Frontal cortex (tissue), 4 donors: Measurements from ENCODE around the gene C1orf167. TPM values are rescaled to one million over a fixed set of nuclear protein-coding genes. Genes with fewer than 3 reads are reported as not detected.

Experiments used
- DNase-seq, 2 donors: peaks; one replicate each; pipeline ENCODE4 v3.0.0; 2012; ENCODE audit warnings: low spot score in 2 of 2
- FAIRE-seq: peaks from 2 replicates; lab custom pipeline; 2012; peaks lifted over from hg19 to GRCh38; lab: Jason Lieb, UNC
- total RNA-seq: library from RNA; depleted of rRNA; stranded (reverse); fragments of >200 nt; gene quantifications from one replicate; pipeline ENCODE4 v1.2.3, GENCODE V29; 2014
- donor health status: control.
- donor health status: control.
- donor health status: control.

C1orf167 gene
- total RNA-seq, 1 donor from 2014 or later = not detected

DNA sequence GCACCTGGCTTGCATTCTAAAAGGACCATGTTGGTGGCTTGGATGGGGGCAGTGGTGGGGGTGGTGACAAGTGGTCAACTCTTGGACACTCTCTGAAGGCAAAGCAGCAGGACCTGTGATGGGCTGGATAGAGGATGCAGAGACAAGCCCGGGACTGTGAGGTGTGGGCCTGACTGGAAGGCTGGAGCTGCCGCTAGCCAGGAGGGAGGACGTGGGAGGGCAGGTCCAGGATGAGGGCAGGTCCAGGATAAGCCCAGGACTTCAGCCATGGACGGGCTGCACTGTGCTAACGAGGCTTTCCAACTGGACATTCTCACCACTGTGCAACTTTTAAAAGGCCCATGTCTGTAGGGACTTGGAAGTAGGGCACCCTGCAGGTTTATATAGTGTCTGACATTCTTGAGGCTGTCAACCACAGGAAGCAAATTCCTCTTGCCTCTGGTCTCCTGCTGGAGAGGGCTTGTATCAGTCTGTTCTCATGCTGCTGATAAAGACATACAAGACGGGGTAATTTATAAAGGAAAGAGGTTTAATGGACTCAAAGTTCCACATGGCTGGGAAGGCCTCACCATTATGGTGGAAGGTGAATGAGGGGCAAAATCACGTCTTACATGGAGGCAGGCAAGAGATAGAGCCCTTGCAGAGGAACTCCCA lies 8.3 kb upstream of the C1orf167 start:
- no peak for DNase-seq
- no peak for FAIRE-seq

DNA sequence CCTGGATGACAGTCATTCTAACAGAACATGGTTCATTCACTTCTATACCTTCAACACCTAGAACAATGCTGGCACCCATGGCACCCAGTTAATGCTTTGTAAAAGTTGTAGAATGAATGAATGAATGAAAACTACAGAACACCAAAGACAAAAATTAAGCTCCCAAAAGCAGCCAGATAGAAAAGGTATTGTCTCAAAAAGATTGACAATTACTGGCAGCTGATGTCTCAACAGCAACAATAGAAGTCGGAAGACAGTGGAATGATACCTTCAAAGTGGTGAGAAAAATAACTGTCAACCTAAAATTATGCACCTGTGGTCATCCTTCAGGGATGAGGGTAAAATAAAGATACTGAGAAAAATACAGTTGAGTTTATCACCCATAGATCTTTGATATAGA lies 4.9 kb upstream of the C1orf167 start:
- no peak for DNase-seq
- no peak for FAIRE-seq

GRCh38 chr1:11759791-11760190 lies 2.2 kb upstream of the C1orf167 start:
- no peak for FAIRE-seq

GRCh38 chr1:11761285-11761684 lies 708 bp upstream of the C1orf167 start:
- FAIRE-seq (no peak), DNase-seq (no peak)

More at GRCh38 chr1:11759791-11760190, 2.2 kb upstream of the C1orf167 start:
- no peak for DNase-seq

GRCh38 chr1:11764115-11764514 lies 2.1 kb downstream of the C1orf167 start:
- DNase-seq (no peak), FAIRE-seq (no peak)

DNA sequence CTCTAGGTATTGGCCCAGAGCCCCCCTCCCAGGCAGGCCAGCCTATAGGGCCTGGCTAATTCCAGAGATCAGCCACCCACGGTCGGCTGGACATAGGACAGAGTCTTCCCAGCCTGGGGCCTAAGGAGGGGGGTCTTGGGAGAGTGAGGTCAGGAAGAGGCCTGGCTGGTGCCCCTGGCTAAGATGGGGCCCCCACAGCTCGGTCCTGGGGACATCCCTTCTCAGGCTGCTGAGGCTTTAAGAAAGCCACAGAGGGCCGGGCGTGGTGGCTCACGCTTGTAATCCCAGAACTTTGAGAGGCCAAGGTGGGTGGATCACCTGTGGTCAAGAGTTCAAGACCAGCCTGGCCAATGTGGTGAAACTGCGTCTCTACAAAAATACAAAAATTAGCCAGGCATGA lies 2.5 kb downstream of the C1orf167 start:
- FAIRE-seq (no peak), DNase-seq (no peak)

DNA sequence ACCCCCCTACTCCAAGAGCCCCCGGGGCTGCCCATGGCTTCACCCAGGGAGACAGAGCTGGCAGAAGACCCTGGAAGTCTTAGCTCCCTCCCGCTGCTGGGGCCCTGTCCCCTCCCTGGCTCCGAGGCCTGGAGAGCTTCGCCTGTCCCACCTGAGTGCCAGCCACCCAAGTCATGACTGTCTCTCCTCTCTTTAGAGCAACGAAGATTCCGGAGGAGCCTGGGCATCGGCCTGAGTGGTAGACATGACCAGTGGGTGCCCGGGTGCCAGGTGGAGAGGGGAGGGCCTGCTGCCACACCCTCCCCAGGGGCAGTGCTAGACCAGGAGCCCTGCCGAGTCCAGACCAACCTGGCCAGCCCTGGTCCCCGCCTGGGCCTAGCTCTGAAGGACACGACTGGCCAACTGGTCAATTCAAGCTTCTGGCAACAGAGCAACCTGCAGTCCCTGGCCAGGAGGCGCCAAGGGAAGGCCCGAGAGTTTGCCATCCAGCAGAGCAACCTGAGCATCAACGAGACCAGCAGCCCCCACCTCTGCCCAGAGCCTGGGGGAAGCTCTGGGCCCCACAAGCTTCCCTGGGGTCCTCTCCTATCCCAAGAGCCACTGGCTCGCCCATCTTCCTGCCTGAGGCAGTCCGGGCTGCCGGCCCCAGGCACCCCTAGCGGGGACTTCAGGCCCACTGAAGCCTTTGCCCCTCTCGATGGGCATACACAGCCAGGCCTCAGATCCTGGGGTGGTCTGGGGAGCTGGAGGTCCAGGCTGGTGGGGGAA lies 3.9 kb downstream of the C1orf167 start:
- FAIRE-seq (no peak), DNase-seq (no peak)

DNA sequence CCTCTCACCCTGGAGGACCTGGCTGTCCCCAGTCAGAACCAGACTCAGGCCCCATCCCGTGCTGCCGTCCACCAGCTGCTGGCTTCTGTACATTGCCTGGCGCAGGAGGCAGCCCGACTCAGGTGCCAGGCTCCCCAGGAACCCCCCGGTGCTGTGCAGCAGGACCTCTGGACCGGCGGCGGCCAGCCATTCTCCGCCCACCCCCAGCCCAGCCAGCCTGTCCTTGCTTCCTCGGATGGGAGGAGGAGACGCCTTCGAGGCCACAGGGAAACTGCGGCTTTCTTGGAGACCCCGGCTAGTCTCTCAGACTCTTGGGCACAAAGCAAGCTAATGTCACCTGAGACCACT lies 4.4 kb downstream of the C1orf167 start:
- DNase-seq = no peak
- FAIRE-seq = no peak

- DNase-seq (no peak), FAIRE-seq (no peak)
Observed at GRCh38 chr1:11767922-11768704, 6.1 kb downstream of the C1orf167 start.

DNA sequence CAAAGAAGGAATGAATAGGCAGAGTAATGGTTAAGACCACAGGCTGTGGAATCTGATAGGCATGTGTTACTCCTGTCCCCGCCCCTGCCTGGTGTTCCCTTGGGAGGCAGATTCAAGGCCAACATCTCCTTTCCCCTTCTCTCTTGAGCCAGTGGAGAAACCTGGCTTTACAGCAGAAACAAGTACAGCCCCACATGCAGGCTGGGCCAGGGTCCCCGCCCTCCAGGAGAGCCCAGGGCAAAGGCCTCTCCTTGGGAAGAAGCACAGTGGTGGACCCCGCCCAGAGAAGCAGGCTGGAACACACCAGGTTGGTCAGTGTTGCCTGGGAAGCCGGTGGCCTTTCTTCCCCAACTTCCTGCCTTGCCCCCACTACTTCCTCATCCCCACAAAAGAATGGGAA lies 6.8 kb downstream of the C1orf167 start:
- no peak for FAIRE-seq
- DNase-seq = no peak

- FAIRE-seq (no peak), DNase-seq (no peak)
Observed at GRCh38 chr1:11769274-11769673, 7.3 kb downstream of the C1orf167 start.

GRCh38 chr1:11770011-11770410 lies 8.0 kb downstream of the C1orf167 start:
- DNase-seq (no peak), FAIRE-seq (no peak)

DNA sequence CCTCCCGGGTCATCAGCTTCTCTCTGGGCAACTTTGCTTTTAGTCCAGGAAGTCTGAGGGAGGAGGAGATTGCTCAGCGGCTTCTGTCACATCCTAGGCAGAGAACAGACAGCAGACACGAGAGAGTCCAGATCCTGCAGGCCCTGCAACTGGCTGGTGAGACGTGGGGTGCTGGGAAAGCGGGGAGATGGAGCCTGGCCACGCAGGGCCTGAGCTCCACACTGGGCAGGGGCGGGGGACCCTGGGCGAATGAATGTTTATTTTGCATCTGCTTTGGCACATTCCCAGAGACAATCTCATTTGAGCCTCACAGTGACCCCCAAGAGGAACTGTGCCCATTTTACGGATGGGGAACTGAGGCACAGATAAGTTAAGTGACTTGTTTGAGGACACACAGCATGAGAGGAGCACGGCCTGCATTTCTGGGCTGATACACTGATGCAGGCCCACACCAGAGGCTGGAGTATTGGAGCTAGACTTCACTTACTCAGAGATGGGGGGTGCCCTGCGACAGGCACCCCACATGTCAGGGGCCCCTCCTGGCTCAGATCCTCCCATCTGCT lies 9.6 kb downstream of the C1orf167 start:
- no peak for DNase-seq
- FAIRE-seq = no peak

DNA sequence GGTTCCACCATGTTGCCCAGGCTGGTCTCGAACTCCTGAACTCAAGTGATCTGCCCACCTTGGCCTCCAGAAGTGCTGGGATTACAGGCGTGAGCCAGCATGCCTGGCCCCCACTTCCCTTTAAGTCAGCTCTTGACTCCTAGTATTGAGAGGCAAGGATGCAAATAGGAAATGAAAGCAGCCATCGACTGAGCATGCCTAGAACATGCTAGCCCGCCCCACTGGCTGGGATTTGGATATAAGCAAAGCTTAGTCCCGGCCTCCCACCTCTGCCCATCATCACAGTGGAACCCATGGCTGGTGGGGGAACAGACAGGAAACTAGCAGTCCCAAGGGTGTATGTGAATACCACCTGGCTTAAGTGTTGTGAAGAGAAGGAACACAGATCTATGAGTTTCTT lies 10.5 kb downstream of the C1orf167 start:
- no peak for FAIRE-seq
- DNase-seq = no peak

- FAIRE-seq = no peak
Observed at GRCh38 chr1:11774753-11775152, 12.8 kb downstream of the C1orf167 start.

GRCh38 chr1:11777658-11778322 lies 15.8 kb downstream of the C1orf167 start:
- DNase-seq = no peak
- no peak for FAIRE-seq

More at GRCh38 chr1:11774753-11775152, 12.8 kb downstream of the C1orf167 start:
- no peak for DNase-seq

- no peak for FAIRE-seq
- no peak for DNase-seq
Observed at GRCh38 chr1:11778336-11778735, 16.3 kb downstream of the C1orf167 start.

- no peak for FAIRE-seq
- DNase-seq = no peak
Observed at GRCh38 chr1:11778844-11779623, 17.0 kb downstream of the C1orf167 start.

- DNase-seq (no peak), FAIRE-seq (no peak)
Observed at GRCh38 chr1:11779715-11780379, 17.9 kb downstream of the C1orf167 start.
